CD4-positive, alpha-beta T cell treated with Interleukin-1 beta for 1 hour (primary cell): ENCODE results near the gene ENDOV.

Source experiments
- DNase-seq, 2 donors: peaks; one replicate each; pipeline ENCODE4 v3.0.0-alpha.2; 2020 to 2022

Gene ENDOV

GRCh38 chr17:80414803-80415625 is at the start of gene ENDOV:
TSS of gene ENDOV (plus strand) at chr17:80415167. CDS start at chr17:80415195, 28 bp downstream.
- DNase-seq, result peak; percentile 94 to 95

DNA sequence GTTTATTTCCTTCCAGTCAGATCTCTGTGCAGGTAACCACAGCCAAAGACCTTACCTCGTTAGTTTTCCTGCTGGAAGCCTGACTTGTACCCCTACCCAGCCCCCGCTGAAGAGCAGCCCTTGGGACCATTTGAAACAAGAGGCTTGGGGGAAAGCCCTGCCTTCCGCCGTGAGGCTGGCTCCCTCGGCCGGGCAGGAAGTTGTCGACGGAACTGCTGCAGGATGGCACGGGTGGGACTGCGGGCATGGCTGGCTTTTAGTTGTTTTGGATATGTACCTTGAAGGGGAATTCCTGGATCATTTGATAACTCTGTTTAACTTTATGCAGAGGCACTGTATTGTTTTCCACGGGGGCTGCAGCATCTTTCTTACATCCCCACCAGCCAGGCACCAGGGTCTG is 49.0 kb upstream of the ENDOV start:
- DNase-seq, result no peak

DNA sequence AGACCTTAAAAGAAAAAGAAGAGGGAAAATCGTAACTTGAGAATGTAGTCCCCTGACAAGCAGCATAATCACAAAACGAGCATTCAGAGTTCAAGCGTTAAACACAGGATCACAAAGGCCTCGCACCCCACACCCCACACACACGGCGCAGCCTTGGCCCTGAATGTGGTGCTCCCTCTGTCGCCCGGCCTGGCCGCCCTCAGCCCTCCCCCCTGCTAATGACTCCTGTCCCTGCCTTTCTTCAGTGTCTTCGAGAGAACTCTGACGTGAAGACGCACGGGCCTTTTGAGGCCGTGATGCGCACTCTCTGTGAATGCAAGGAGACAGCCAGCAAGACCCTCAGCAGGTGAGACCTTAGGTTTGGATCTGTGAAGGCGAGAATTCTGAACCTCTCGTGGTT is 47.5 kb upstream of the ENDOV start:
- no peak for DNase-seq

GRCh38 chr17:80371196-80371595 is 43.8 kb upstream of the ENDOV start:
- no peak for DNase-seq

DNA sequence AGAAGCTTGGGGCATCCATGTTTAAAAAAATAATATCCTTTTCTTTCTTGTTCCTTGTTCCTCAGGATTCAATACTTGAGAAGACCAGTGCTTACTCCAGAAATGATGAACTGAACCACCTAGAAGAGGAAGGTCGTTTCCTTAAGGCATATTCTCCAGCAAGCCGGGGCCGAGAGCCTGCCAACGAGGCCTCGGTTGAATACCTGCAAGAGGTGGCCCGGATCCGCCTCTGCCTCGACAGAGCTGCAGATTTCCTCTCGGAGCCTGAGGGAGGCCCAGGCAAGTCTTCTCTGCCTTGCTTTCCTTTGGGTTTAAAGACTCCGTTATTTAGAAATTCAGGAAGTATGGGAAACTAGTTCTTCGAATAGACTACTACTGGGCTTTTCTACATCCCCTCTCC is 42.5 kb upstream of the ENDOV start:
- DNase-seq, result no peak

DNA sequence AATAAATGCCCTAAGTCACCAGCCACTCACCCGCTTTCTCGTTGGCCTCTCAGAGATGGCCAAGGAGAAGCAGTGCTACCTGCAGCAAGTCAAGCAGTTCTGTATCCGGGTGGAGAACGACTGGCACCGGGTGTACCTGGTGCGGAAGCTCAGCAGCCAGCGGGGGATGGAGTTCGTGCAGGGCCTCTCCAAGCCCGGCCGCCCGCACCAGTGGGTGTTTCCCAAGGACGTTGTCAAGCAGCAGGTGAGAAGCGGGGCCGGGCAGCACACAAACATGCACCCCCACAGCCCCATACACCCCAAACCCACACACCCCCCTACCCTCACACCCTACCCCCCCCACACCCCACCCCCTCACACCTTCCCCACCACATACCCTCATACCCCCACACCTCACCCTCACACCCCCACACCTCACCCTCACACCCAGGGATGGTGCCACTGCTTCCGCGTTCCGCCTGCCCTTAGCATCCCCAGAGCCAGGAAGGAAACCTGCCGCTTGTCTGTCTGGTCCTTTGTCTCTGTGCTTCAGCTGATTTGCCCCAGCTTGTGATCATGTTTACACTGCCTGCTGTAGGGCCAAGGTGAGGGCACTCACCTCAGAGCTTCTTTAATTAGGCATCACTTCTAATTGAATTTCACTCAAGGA is 41.9 kb upstream of the ENDOV start:
- no peak for DNase-seq

- no peak for DNase-seq
Measured at GRCh38 chr17:80374039-80374731, 40.8 kb upstream of the ENDOV start.

DNA sequence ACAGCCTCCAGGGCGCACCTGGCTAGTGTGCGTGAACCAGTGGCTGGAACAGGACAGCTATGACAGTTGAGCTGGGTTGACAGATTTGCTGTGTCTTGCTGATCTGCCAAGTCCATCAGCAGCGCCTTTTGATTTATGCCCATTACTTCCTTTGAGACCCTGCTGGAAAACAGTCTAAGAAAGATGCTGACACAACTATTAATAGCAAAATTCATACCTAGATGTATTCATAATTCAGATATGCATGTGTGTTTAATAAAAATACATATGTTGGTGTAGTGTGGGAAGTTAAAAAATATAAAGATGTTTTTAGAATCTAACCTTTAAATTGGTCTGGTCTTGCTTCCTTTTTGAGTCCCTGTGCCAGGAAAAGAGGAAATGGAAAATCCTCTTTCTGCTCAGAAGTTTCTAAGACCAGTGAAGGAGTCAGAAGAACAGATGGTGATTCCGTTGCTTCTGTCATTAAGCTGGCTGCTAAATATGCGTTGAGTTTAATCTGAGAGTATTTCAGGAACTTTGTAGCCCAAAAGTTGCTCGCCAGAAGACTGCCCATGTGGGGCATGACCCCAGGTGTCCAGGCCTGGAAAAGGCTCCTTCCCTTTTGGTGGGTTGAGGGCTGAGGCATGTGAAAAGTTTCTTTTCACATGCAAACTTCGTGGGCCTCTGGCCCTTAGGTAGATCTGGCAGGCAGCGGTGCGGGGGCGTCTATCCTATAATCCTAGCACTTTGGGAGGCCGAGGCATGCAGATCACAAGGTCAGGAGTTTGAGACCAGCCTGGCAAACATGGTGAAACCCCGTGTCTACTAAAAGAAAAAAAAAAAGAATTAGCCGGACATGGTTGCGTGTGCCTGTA is 40.0 kb upstream of the ENDOV start:
- no peak for DNase-seq

DNA sequence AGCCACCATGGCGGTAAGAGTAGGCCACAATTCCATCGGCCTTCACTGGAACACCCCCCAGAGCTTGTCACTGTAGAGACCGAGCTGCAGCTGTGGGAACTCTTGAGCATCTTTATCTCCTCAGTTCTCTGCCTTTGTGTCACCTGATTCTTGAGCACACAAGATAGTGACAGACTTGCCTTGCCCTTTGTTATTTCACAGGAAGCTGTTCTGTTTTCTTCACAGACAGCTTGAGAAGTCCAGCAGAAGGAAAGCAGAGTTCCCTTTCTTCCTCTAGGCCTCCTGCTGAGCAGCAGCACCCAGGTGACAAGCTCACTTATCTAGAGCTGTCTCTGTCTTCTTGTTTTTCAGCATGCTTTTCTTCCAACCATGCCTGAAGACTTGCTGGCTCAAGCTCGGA is 38.4 kb upstream of the ENDOV start:
- DNase-seq, result no peak

DNA sequence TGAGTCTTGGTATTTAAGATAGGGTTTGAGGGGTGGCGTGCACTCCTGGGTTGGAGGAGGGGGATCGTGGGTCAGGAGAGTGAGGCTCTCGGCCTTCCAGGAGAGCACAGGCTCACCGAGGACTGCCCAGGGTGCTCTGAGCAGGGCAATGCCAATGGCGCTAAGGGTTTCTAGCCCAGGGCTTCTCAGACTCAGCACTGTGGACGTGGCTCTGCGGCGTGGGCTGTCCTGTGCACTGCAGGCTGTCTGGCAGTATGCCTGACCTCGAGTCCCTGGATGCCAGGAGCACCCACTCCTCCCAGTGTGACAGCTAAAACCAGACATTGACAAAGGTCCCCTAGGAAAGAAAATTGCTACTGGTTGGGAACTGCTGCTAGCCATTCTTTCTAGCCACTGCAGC is 37.2 kb upstream of the ENDOV start:
- no peak for DNase-seq

GRCh38 chr17:80379348-80379747 is 35.6 kb upstream of the ENDOV start:
- DNase-seq, result no peak

DNA sequence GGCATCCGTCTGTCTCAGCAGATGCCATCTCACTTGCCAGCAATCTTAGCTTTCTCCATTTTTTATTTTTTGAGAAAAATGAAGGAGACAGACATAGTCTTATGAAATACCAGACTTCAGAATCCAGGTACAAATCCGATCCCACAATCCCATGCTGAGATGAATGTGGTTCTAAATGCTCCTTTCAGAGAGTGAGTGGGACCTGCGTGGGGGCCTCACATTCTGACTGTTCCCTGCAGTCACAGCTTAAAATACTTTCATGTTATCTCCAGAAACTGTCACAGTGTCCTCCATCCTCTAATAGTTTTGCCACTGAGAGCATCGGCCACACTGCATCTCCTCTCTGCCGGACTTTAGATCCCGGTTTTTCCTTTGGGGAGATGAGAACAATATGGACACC is 34.9 kb upstream of the ENDOV start:
- DNase-seq, result no peak

GRCh38 chr17:80380555-80381002 is 34.4 kb upstream of the ENDOV start:
- DNase-seq, result no peak

GRCh38 chr17:80381416-80381923 is 33.5 kb upstream of the ENDOV start:
- no peak for DNase-seq

DNA sequence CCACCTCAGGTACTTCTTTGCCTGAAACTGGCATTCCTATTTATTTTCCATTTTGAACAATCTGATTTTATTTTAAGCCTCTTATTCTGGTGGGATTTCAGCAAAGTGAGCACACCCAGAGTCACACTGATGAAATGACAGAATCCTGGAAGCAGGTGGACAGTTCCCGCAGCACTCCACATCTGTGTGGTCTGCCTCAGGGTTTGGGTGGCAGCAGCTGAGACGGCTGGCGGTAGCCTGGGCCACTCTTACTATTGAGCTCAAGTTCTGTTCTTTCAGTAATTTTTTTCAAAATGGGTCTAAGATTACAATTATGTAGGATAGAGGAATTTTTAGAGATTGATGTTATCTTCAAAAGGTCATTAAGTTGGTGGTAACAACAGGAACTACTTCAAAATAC is 32.5 kb upstream of the ENDOV start:
- no peak for DNase-seq

DNA sequence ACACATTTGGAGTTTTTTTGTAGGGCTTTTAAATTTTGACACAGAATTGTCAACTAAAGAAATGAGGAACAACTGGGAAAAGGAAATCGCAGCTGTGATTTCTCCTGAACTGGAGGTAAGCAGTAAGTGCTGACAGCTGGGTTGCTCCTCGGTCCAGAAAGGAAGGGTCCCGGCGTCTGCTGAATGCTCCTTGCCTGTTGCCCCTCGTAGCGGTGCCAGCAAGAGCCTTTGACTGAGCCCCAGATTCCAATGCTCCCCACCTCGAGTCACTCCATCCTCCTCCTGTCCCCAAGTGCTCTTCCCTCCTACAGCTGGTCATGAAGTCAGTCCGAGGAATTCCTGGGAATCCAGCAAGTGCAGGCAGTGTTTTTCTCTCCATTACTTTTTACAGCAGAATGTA is 32.0 kb upstream of the ENDOV start:
- no peak for DNase-seq

DNA sequence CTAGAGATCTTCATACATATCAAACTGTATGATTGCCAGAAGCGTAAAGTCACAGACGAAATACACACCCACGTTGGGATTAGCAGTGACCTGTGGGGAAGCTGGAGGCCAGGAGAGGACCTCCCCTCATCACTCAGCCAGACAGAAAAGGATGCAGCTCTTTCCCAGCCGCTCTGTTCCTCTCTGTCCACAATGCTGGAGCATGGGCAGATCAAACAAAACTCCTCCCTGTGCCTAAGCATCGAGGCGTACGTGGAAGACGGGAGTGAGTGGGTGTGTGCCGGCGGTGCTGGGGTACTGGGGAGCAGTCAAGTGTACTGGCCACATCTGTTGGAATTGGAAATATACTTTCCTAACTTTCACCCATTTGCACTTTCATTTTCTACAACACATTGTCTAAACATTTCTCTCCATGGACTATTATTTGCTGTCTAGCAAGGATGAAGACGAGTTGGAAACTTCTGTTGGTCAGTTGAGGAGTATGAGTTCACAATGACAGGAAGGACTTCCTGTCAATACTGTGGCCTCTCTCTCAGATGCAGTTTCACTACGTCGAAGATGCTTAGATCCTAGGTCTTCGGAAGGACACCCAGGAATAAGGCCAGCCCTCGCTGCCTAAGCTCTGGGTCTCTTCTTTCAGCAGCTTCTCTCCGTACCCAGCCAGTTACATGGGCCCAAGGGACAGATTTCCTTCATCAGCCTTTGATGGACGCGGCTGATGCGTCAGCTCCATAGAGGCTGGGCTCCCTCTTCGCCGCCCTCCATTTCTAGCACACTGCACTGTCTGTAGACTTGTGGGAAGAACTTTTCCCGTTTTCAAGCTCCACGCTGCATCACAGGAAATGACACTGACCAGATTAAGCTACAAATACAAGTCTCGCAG is 30.6 kb upstream of the ENDOV start:
- no peak for DNase-seq

- DNase-seq, result no peak
Measured at GRCh38 chr17:80385046-80385445, 29.9 kb upstream of the ENDOV start.

DNA sequence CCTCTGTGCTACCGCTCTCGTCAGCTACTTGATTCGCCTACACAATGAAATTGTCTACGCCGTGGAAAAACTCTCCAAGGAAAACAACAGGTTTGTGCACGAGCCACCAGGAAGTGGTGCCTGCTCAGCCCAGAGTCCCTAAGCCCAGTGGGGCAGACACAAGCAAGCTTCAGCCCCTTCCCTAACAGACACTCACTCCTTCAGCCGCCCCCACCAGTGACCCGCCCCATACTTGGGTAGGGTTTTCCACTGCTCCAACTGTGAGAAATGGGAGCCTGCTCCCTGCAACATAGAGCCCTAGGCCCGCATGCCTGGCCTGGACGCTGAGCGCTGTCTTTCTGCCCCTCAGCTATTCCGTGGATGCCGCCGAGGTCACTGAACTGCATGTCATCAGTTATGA is 28.6 kb upstream of the ENDOV start:
- no peak for DNase-seq

- DNase-seq, result no peak
Measured at GRCh38 chr17:80387071-80387470, 27.9 kb upstream of the ENDOV start.

DNA sequence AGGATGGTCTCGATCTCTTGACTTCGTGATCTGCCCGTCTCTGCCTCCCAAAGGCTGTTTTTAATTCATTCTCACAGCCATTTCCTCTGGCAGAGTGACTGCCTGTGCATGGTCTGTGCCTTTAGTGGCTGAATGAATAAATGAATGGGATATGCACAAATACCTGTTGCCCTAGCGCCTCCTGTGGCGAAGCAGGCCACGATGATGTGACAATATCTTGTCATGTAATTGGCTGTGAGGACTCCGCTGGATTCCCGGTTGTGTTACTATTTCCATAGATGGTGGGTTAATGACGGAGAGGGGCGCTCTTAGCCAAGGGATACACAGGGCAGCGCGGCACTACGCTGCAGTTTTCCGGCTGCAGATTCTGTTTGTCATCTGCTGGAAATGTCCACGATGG is 26.8 kb upstream of the ENDOV start:
- no peak for DNase-seq

- DNase-seq, result no peak
Measured at GRCh38 chr17:80388601-80389000, 26.4 kb upstream of the ENDOV start.
